CD4-positive, alpha-beta T cell treated with Interleukin-17A for 4 hours (primary cell): Measurements from ENCODE around the gene PLAC1.

Experiments used
- DNase-seq: peaks from one replicate; pipeline ENCODE4 v3.0.0-alpha.2; 2020; ENCODE audit warnings: mixed read lengths

PLAC1 gene

GRCh38 chrX:134537179-134537955 is 120.9 kb downstream of the PLAC1 start:
- no peak for DNase-seq

- no peak for DNase-seq
Observed at GRCh38 chrX:134533952-134534351, 124.3 kb downstream of the PLAC1 start.

GRCh38 chrX:134533352-134533751 is 124.9 kb downstream of the PLAC1 start:
- no peak for DNase-seq

GRCh38 chrX:134530845-134531244 is 127.4 kb downstream of the PLAC1 start:
- DNase-seq = no peak

GRCh38 chrX:134529481-134529880 is 128.8 kb downstream of the PLAC1 start:
- no peak for DNase-seq

- no peak for DNase-seq
Observed at GRCh38 chrX:134528960-134529359, 129.3 kb downstream of the PLAC1 start.

- no peak for DNase-seq
Observed at GRCh38 chrX:134526399-134526798, 131.9 kb downstream of the PLAC1 start.

GRCh38 chrX:134525086-134525792 is 133.0 kb downstream of the PLAC1 start:
- DNase-seq = no peak

GRCh38 chrX:134524181-134524580 is 134.1 kb downstream of the PLAC1 start:
- DNase-seq = no peak

GRCh38 chrX:134520860-134521390 is 137.3 kb downstream of the PLAC1 start:
- no peak for DNase-seq
